IMR-90 (cell line): Measurements from ENCODE around the gene IYD. TPM values are rescaled to one million over a fixed set of nuclear protein-coding genes. Genes with fewer than 3 reads are reported as not detected.

Experiments used
- ATAC-seq: fragments of 200-7000 bp; cut with Tn5 transposase; 2 replicates; pipeline ENCODE4 v1.9.1; 2020; ENCODE audit warnings: low read depth, mild to moderate bottlenecking, moderate library complexity
- BruUV-seq: library from RNA; stranded (reverse); fragments of 400-500 nt; replicated peaks from 2 replicates; lab custom pipeline; 2021; lab: Mats Ljungman, UMichigan
- CTCF ChIA-PET: fragments of 300-600 bp; formaldehyde crosslinking; extraction: SDS; loops from one replicate; lab custom pipeline; 2021; ENCODE audit warnings: antibody characterized with exemption; lab: Yijun Ruan, JAX
- POLR2A ChIA-PET: fragments of 300-600 bp; sonication (Branson Sonifier 250); formaldehyde crosslinking; loops from one replicate; lab custom pipeline; 2022; ENCODE audit warnings: antibody characterized with exemption; ENCODE audit not compliant: unreplicated experiment; lab: Charles Lee
- DNase-seq: peaks from one replicate; pipeline ENCODE4 v3.0.0; 2013
- H2AFZ ChIP-seq: replicated peaks from 2 replicates; pipeline ENCODE3; 2013; ENCODE audit warnings: low read length, mild to moderate bottlenecking; ENCODE audit not compliant: poor library complexity
- H2AK5ac ChIP-seq: 2 replicates; pipeline ENCODE4 v1.6.1; 2013; ENCODE audit warnings: low read depth, low read length, inconsistent platforms
- H2AK9ac ChIP-seq: replicated peaks from 2 replicates; pipeline ENCODE3; 2013; ENCODE audit warnings: mild to moderate bottlenecking, low read depth, low read length, moderate library complexity; ENCODE audit not compliant: poor library complexity
- H2BK120ac ChIP-seq: 2 replicates; pipeline ENCODE4 v1.6.1; 2013; ENCODE audit warnings: low read depth, low read length, inconsistent platforms
- H2BK15ac ChIP-seq: 3 replicates; pipeline ENCODE4 v1.6.1; 2013; ENCODE audit warnings: low read depth, low read length, inconsistent platforms
- H2BK20ac ChIP-seq: 2 replicates; pipeline ENCODE4 v1.6.1; 2013; ENCODE audit warnings: low read depth, mild to moderate bottlenecking, inconsistent platforms, low read length, moderate library complexity
- H2BK5ac ChIP-seq: 2 replicates; pipeline ENCODE4 v1.6.1; 2013; ENCODE audit warnings: mild to moderate bottlenecking, low read depth, low read length, inconsistent platforms; ENCODE audit not compliant: poor library complexity, severe bottlenecking
- H3K14ac ChIP-seq: replicated peaks from 2 replicates; pipeline ENCODE4 v1.6.1; 2013; ENCODE audit warnings: low read depth, low read length, inconsistent platforms
- H3K18ac ChIP-seq: 2 replicates; pipeline ENCODE4 v1.6.1; 2013; ENCODE audit warnings: low read depth, low read length, control low read depth
- H3K23ac ChIP-seq: 2 replicates; pipeline ENCODE4 v1.6.1; 2013; ENCODE audit warnings: low read depth, low read length, inconsistent platforms
- H3K27ac ChIP-seq: 2 replicates; pipeline ENCODE4 v1.5.1; 2013; ENCODE audit warnings: mild to moderate bottlenecking, control low read depth, low read length; ENCODE audit not compliant: insufficient read depth
- H3K27me3 ChIP-seq: 2 replicates; pipeline ENCODE4 v1.6.1; 2013; ENCODE audit warnings: low read length; ENCODE audit not compliant: control insufficient read depth, insufficient read depth
- H3K36me3 ChIP-seq: 2 replicates; pipeline ENCODE4 v1.6.1; 2013; ENCODE audit warnings: low read length, mixed read lengths; ENCODE audit not compliant: control insufficient read depth, insufficient read depth
- H3K4ac ChIP-seq: 2 replicates; pipeline ENCODE4 v1.6.1; 2013; ENCODE audit warnings: low read depth, low read length, inconsistent platforms
- H3K4me1 ChIP-seq: 2 replicates; pipeline ENCODE4 v1.6.1; 2013; ENCODE audit warnings: low read length, mixed read lengths; ENCODE audit not compliant: control insufficient read depth, insufficient read depth
- H3K4me2 ChIP-seq: 2 replicates; pipeline ENCODE4 v1.6.1; 2013; ENCODE audit warnings: low read depth, mild to moderate bottlenecking, control low read depth, low read length, moderate library complexity
- H3K4me3 ChIP-seq: 2 replicates; pipeline ENCODE4 v1.5.1; 2013; ENCODE audit warnings: low read depth, mild to moderate bottlenecking, control low read depth, low read length, moderate library complexity; ENCODE audit not compliant: insufficient read depth
- H3K56ac ChIP-seq: 2 replicates; pipeline ENCODE4 v1.6.1; 2013; ENCODE audit warnings: low read length, inconsistent platforms; ENCODE audit not compliant: insufficient read depth; ENCODE audit errors: extremely low read depth
- H3K79me1 ChIP-seq, 2 experiments: 2 replicates each; pipeline ENCODE4 v1.6.1; 2013; ENCODE audit warnings: low read length in 2 of 2, inconsistent platforms in 1 of 2, low read depth in 1 of 2
- H3K9ac ChIP-seq: 2 replicates; pipeline ENCODE4 v1.6.1; 2013; ENCODE audit warnings: low read depth, low read length, control low read depth
- H3K9me1 ChIP-seq: 2 replicates; pipeline ENCODE4 v1.6.1; 2013; ENCODE audit warnings: low read length, inconsistent platforms; ENCODE audit not compliant: insufficient read depth
- H3K9me3 ChIP-seq: 2 replicates; pipeline ENCODE4 v1.6.1; 2013; ENCODE audit warnings: low read length; ENCODE audit not compliant: control insufficient read depth, insufficient read depth
- H4K20me1 ChIP-seq: 2 replicates; pipeline ENCODE4 v1.6.1; 2013; ENCODE audit warnings: low read length, inconsistent platforms; ENCODE audit not compliant: insufficient read depth
- H4K5ac ChIP-seq: 2 replicates; pipeline ENCODE4 v1.6.1; 2013; ENCODE audit warnings: mild to moderate bottlenecking, low read depth, low read length, control low read depth
- H4K8ac ChIP-seq, 2 experiments: 2 replicates each; pipeline ENCODE4 v1.6.1; 2013; ENCODE audit warnings: low read depth in 2 of 2, low read length in 2 of 2, control low read depth in 1 of 2, inconsistent platforms in 1 of 2
- H4K91ac ChIP-seq: 2 replicates; pipeline ENCODE4 v1.6.1; 2013; ENCODE audit warnings: low read depth, low read length, inconsistent platforms; ENCODE audit not compliant: insufficient read depth
- FOS ChIP-seq: fragments of 150-350 bp; IDR thresholded peaks from 2 replicates; pipeline ENCODE4 v1.6.1; 2016; ENCODE audit warnings: low read depth, low read length
- MAFK ChIP-seq: IDR thresholded peaks from 2 replicates; pipeline ENCODE4 v1.6.1; 2012; ENCODE audit warnings: low read depth, low read length, improper control_type of control experiment
- NFE2L2 ChIP-seq: fragments of 150-350 bp; IDR thresholded peaks from 2 replicates; pipeline ENCODE4 v1.6.1; 2016; ENCODE audit warnings: low read depth, mild to moderate bottlenecking, low read length
- RFX5 ChIP-seq: IDR thresholded peaks from 2 replicates; pipeline ENCODE4 v1.8.0; 2012; ENCODE audit warnings: low read depth, mild to moderate bottlenecking, low read length, moderate library complexity
- SMC3 ChIP-seq: fragments of 150-350 bp; IDR thresholded peaks from 2 replicates; pipeline ENCODE4 v1.6.1; 2016; ENCODE audit warnings: low read depth, mild to moderate bottlenecking, antibody characterized with exemption, low read length, moderate library complexity
- WGBS, 2 experiments: methylation state at CpG; one replicate each; pipeline versions ENCODE4 v1.1.5 to v1.1.7; 2013; ENCODE audit warnings: missing lambda C conversion rate in 2 of 2; ENCODE audit not compliant: insufficient read length in 1 of 2; ENCODE audit errors: extremely low coverage in 2 of 2; 5-methylcytosine and 5-hydroxymethylcytosine counted together
- dilution Hi-C: fragments of 300-500 bp; cut with HindIII; formaldehyde crosslinking; loops from one replicate; pipeline ENCODE4 v1.14.3; 2018; ENCODE audit warnings: low sequenced_read_pairs; ENCODE audit not compliant: unreplicated experiment
- in situ Hi-C: fragments of 300-500 bp; cut with MboI; formaldehyde crosslinking; loops from 3 replicates; pipeline ENCODE4 v1.14.3; 2019; ENCODE audit warnings: low sequenced_read_pairs, inconsistent platforms, mixed read lengths
- intact Hi-C: fragments of 100-400 bp; cut with micrococcal nuclease; formaldehyde crosslinking; loops from 2 replicates; pipeline ENCODE4 v1.10.0; 2022
- polyA plus RNA-seq, 3 experiments: library from polyadenylated mRNA; depleted of rRNA; stranded (reverse); fragments of >200 nt; gene quantifications; 2 replicates each; pipeline ENCODE4 v1.2.3, GENCODE V29; 2012; ENCODE audit warnings: low replicate concordance in 1 of 3
- total RNA-seq: library from RNA; depleted of rRNA; stranded (reverse); fragments of >200 nt; gene quantifications from 2 replicates; pipeline ENCODE4 v1.2.3, GENCODE V29; 2012
- TF ChIP-seq, protein P1 (sequence below): fragments of 150-350 bp; IDR thresholded peaks from 2 replicates; pipeline ENCODE4 v1.6.1; 2017; ENCODE audit warnings: mild to moderate bottlenecking, antibody characterized with exemption, low read length, low read depth

IYD gene
- total and polyA plus RNA-seq, 2 of the 4 experiments (the other 2 are of a cell fraction) = not detected

- Histone ChIP-seq H2AK5ac (no peak overlapping the region), H3K9me1 (no peaks in the 10 kb centered on the region), H3K4me1 (no peaks in the 10 kb centered on the region; the same call in 1 of the 2 replicates), H3K9ac (no peak overlapping the region), H2BK15ac (no peak overlapping the region), H4K8ac (no peak overlapping the region), H2BK20ac (no peak overlapping the region), H2BK5ac (no peak overlapping the region), H2BK120ac (no peak overlapping the region), H3K14ac (no peak overlapping the region), H2AK9ac (no peak overlapping the region), H3K4me3 (no peak overlapping the region), H3K18ac (no peak overlapping the region), H4K20me1 (no peaks in the 10 kb centered on the region), H3K27ac (no peak overlapping the region), H4K5ac (no peak overlapping the region), H3K23ac (no peak overlapping the region), H3K27me3 (peaks cover 2% of the 10 kb centered on the region), H3K79me1 (no peaks in the 10 kb centered on the region), H3K36me3 (no peaks in the 10 kb centered on the region), H2AFZ (no peak overlapping the region), H3K9me3 (no peaks in the 10 kb centered on the region), H3K56ac (no peak overlapping the region), H4K91ac (no peak overlapping the region), H3K4ac (no peak overlapping the region), H3K4me2 (no peak overlapping the region)
- ATAC-seq (no peak), DNase-seq (no peak)
- TF ChIP-seq MAFK (no peak), RFX5 (no peak), NFE2L2 (no peak), SMC3 (no peak), FOS (no peak)
- TF ChIP-seq, protein P1, sequence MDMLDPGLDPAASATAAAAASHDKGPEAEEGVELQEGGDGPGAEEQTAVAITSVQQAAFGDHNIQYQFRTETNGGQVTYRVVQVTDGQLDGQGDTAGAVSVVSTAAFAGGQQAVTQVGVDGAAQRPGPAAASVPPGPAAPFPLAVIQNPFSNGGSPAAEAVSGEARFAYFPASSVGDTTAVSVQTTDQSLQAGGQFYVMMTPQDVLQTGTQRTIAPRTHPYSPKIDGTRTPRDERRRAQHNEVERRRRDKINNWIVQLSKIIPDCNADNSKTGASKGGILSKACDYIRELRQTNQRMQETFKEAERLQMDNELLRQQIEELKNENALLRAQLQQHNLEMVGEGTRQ = no peak
- no TSS peak for BruUV-seq
- in situ Hi-C loops = loop anchor here (5.0 to 25.0 kb wide), 2 partner anchors 396 to 921 kb away; no protein-coding TSS in a partner anchor
- WGBS, 2 experiments = no CpG with 5 or more reads among the region's 2 CpGs
- POLR2A ChIA-PET = no interaction called here
- intact Hi-C loops = loop anchor here (5.0 kb wide), 1 partner anchor 921 kb away; no protein-coding TSS in a partner anchor
- CTCF ChIA-PET = interaction anchor here (0.6 kb wide), 1 partner anchor 401 kb away, joined by 3 read pairs; no protein-coding TSS in a partner anchor
- dilution Hi-C loops = no loop called here
Measured at GRCh38 chr6:150416128-150416527, 47.3 kb downstream of the IYD start.
